HG03460 (cell line): ENCODE results near the gene GRIA4.

Experiments
- ATAC-seq: cut with Tn5 transposase; IDR thresholded peaks from one replicate; pipeline ENCODE4 v1.9.1; 2021; ENCODE audit not compliant: unreplicated experiment

Gene GRIA4

DNA sequence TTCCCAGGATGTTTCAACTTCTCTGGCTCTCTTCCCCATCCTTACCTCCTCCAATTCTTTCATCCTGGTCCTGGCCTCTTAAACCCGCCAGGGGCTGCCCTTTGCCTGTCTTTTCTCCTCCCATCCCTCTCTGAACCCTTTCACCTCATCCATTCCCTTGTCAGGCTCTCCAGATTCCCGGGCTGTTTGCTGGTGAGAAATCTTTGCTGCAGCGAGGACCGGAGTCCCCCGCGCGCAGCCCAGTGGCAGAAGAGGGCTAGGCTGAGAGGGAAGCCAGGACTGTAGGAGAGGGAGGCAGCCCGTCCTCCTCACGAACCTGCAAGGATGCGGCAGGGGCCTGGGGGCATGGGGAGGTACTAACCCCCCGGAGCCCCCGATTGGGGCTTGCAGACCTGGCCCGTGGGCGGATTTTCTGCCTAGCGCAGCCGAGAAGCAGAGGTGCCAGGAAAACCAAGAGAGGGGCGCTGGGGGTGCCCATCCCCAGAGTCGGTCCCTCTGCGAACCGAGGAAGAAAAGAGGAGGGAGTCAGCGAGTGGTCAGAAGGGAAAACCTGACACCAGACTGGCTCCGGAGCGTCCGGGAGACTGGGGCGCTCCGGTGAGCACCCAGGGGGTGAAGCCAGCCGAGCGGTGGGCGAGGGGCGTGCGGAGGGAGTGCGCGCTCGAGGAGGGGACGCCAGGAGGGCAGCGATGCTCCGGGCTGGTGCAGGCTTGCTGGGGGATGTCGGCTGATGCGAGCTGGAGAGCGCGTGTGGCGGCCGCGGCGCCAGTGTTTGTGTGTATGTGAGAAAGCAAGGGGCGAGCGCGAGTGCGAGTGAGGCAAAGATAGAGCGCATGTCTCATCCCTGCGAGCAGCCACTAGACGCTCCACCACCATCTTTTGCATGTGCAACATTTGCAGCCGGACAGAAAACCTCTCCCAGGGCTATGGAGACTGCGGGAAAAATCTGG, at the start of gene GRIA4:
TSS of gene GRIA4 (plus strand) at position 242 of the 950 bp plus-strand sequence. CDS start 925 bp downstream, outside the sequence.
- no peak for ATAC-seq

DNA sequence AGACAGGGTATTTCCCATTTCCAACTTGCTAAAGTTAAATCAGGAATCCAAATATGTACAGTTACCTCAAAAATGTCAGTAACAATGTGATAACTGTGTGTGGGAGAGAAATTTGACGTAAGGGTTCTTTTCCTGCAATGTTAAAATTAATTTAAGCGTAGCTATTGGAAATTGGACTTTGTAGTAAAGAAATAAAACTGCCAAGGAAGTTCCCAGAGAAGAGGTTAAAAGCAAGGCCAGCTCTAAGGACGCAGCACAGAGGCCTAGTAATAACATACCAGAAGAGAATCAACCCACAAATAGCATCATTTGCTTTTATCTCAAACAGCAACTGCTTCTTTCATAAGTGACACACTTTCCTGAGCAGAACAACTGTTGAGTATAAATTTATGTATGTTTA, 36.8 kb upstream of the GRIA4 start:
- no peak for ATAC-seq

DNA sequence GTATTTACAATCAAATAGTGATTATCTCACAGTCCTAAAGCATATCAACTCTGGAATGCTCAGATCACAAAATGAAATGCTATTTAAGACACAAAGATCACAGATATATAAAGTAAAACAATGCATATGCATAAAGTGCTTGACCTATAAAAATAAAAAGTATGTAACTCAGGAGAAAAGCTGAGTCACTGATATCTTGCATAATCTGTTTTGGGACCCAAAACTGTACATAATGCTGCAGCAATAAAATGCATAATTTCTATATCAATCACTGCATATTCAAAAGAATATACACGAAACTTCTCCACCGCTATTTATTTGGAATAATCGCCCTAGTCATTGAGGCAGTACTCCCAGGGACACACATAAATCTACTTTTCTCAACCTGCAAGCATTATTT, 34.9 kb upstream of the GRIA4 start:
- ATAC-seq = no peak

DNA sequence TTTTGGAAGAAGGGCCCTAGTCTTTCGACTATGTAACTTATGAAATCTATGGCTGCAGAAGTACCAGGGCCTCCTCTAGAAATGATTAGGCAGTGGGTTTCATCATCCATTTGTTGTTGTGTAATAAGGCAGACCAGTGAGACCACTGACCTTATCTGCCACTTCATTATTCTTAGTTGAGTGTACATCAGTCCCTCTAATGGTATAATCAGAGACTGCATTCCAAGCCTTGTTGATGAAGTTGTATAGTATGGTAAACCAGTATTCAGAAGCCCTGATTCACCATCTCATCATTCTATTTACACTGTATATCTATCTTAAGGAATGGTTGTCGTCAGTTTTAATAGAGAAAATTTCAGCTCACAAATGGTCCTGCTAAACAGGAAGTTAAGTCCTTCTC, 32.2 kb upstream of the GRIA4 start:
- no peak for ATAC-seq

DNA sequence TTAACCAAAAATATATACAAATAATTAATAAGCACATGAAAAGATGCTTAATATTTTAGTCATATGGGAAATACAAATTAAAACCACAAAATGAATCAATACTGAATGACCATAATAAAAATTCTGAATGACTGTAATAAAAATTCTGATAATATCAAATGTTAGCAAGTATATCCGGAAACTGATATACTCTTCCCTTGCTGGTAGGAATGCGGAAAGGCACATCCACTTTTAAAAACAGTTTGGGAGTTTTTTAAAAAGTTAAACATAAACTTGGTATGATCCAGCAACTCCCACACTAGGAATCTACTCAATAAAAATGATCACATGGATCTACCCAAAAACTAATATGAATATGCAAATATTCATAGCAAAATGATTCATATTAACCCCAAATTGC, 30.8 kb upstream of the GRIA4 start:
- no peak for ATAC-seq

DNA sequence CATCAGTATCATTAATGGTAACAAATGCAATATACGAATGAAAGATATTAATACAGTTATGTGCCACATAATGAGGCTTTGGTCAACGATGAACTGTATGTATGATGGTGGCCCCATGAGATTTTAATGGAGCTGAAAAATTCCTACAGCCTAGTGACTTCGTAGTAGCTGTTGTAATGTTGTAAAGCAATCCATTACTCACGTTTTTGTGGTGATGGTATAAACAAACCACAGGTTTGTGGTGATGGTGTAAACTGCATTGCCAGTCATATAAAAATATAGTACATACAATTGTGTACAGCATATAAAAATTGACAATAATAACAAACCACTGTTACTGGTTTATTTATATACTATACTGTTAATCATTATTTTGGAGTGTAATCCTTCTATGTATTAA, 27.4 kb upstream of the GRIA4 start:
- no peak for ATAC-seq

DNA sequence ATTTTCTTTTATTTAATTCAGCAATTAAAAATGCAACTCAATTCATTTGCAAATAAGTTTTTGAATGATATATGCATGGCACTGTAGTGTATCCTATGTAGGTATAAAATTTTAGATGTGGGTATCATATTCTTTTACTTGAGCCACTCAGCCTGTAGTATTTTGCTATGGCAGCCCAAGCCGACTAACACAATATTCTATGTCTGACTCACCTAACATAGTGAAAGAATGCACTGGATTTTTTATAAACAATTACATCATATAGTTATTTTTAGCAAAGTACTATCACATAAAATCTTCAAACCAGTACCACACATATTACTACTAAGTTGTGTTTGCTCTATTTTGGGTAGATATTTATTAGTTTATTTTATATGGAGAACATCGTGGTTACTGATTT, 21.9 kb upstream of the GRIA4 start:
- ATAC-seq = no peak

DNA sequence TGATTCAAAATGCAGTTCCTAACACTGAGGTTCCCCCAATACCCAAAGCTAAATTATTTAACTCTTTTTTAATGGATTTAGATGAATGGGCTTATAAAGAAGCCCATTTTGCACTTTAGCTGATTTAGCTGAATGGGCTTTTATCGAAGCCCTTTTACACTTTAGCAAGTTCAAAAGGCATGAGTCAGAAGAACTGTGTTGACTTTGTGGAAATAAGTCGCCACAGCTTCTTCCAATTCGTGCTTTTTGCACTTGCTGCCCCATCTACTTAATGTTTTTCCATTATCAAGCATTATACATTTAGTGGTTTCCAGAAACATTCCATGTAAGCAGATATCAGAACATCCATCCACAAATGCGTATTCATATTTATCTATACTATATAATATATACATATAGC, 20.5 kb upstream of the GRIA4 start:
- no peak for ATAC-seq

DNA sequence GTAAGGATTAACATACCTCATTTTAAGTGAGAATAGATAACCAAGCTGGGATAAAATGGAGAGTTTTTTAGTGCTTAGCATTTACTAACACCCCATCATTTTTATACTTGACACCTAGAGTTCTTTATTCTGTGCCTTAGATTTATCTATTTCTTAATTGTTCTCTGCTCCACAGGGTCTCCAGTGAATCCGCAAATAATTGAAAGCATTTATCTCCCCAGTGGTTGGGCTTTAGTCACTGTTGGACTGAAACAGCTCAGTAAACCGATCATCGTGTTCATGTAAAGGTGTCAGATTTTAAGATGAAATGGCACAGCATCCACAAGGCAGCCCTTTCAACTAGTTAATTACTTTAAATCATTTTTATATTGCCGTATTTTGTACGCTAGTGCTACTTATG, 17.8 kb upstream of the GRIA4 start:
- ATAC-seq = no peak

DNA sequence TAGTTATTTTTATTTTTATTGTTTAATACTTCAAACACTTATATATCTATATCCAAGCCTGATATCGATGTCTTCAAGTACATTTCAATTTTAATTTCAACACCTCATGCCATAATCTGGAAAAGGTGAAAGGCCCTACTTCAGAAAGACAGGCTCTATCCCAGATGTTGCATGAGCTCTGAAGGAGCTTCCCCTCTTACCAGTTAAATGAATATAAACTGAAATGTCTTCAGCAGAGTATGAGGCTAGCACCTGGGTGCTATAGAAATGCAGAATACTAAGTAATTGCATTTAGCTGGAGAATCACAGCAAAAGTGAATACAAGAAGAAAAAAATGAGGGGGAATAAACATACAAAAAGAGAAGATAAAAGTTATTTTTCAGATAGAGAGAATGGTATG, 11.5 kb upstream of the GRIA4 start:
- no peak for ATAC-seq

DNA sequence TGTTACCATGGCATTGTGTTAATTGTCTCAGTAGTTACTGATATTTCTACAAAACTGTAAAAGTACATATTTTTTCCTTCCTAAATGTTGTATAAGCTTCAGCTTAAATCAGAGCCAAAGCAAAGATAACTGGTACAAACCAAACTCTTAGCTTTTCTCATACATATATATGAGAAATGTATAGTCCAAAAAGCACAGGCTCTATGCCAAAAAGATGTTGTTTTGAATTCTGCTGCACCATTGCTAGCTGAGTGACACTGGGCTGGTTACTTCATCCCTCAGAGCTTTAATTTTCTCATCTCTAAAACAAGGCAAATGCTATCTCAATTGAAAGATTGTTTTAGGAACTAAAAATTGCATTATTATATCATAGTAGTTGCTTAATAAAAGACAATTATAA, 6.7 kb upstream of the GRIA4 start:
- ATAC-seq = no peak

DNA sequence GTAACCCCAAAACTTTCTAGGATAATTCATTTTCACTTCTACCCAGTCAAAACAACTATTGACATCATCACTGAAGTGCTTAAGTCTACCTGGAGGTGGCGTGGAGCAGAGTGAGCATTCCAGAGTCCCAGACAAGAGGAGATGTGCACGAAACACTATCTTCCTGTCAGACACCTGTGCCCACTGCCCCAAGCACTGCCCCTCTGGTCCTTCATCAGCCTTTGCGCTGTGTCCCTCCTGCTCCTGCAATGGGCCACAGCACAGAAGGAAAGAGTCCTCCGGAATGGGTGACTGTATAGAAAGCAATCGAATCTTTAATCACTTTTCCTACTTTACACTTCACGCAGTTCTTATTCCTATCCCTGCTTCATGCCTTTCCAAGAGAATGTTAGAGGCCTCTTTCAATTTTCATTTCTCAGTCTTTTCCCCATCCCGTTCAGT, 512 bp upstream of the GRIA4 start:
- peak; percentile 73 for ATAC-seq

DNA sequence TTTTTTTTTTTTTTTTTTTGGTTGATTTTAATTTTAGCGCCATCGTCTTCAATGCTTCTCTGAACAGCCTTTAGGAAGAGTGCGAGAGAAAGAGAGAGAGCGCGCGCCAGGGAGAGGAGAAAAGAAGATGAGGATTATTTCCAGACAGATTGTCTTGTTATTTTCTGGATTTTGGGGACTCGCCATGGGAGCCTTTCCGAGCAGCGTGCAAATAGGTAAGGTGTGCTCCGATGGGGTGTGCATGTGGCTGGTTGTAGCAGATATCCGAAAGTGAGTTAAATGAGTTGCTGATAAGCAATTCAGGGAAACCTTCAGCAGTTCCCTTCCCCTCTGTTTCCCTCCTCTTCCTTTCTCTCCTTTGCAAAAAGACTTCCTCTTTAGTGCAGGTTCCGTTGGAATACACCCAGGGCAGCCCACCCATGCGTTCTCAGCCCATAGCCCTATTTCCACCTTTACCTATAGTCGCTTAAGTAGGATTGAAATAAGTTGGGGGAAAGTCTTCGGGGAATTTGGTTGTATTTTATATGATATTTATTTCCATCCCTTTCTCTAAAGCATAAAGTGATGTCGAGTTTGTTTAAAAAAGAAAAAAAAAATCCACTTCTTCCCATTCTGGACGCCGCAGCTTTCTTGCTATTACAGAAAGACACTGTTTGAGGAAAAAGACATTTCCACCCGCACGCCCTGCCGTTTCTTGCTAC, 1.1 kb downstream of the GRIA4 start:
- no peak for ATAC-seq

DNA sequence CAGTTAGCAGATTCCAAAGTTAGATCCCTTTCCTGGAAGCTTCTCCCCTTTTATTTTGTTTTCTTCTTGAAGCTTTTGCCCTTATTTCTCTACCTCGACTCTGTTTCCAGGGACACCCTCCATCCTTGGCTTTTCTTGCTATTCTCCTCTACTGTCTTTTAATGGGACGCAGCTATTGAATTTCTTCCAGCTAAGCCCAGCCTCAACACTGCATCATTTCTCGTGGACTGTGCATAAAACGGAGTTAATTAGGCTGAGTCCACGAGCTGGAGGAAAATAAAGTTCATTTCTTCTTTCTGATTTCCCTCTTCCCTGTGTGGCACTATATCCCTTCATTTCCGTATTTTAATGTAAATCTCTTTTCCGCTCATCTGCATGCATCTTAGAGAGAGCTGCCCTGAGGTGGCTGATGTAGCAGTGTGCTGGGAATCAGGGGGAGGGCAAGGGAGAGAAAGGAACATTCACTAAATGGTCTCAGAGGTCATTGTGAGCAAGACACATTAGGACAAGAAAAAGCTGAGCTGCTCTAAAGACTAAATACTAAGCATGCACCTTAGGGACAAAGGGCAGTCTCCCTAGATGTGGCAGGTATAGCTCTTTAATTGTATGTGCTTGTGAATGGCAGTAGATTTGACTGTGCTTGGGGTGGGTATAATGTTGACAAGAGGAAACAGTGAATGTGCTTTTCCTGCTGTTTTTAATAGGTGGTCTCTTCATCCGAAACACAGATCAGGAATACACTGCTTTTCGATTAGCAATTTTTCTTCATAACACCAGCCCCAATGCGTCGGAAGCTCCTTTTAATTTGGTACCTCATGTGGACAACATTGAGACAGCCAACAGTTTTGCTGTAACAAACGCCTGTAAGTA, 1.9 kb downstream of the GRIA4 start:
- no peak for ATAC-seq

DNA sequence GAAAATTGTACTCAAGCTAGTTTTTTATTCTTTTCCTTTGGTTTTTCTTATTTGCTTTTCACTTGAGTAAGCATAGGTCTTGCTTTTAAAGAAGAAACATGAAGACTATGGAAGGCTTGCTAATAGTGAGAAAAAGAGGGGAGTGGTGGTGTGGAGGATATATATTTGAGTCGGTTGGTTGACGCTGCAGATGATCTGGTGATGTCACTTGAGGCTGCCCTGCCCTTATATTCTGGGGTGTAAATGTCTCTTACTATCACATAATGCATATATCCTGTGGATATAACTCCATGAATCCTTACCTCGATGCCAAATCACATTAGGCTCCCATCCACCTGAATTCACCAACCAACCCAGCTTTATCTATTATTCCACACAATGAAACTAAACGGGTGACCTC, 2.9 kb downstream of the GRIA4 start:
- ATAC-seq = no peak

DNA sequence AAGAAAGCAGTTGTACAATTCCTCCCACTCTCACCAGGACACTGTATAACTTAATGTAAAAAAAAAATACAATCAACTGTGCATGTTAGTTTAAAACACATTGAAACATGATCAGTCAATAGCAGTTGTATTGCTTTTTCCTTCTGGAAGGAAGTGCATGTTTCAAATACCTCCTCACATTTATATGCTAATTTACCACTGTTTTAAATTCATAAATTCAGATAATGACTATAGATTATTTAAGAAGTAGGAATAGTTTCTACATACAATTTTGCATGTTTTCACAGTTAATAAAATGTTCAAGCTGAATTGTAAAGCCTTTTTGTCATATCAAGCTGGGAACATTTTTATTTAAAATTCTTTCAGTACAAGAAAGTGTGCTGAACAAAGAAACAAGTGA, 3.3 kb downstream of the GRIA4 start:
- ATAC-seq = no peak

DNA sequence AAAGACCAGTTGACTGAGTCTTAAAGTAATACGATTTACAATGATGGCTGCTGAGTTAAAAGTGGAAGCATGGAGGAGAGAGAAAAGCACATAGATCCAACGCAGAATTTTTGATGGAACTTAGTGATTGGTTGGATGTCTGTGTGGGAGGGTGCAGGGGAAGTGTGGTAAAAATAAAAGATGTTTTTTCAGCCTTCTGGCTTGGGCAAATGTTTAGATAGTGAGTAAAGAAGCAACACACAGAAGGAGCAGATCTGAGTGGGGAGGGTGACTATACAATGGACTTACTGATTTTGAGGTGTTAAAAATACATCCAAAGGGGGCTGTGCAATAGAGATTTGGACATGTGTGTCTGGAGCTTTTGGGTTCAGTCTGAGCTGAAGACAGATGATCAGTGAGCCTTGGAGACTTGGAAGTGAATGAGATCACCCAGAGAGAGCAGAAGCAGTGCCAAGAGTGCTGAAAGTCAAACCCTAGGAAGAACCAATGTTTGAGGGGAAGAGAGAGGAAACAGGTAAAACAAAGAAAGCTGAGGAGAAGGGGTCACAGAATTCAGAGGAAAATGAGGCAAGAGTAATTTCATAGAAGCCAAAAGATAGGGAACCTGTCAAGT, 8.6 kb downstream of the GRIA4 start:
- ATAC-seq = no peak

DNA sequence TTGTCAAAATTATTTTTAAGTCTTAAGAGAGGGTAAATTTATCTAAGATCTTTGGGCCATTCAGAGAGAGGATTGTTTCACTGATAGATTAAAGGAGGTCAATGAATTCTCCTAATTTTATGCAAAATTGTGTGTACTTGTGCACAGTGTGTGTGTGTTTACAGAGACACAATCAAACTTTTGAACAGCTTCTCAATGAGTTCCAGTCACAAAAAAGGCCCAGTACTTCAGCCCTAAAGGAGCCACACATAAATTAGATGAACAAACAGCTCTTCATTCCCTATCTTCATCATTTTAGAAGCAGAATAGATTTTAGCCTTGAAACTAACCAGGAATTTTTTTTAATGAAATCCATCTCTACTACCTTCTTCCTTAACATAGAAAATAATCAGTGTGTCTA, 9.7 kb downstream of the GRIA4 start:
- ATAC-seq = no peak

DNA sequence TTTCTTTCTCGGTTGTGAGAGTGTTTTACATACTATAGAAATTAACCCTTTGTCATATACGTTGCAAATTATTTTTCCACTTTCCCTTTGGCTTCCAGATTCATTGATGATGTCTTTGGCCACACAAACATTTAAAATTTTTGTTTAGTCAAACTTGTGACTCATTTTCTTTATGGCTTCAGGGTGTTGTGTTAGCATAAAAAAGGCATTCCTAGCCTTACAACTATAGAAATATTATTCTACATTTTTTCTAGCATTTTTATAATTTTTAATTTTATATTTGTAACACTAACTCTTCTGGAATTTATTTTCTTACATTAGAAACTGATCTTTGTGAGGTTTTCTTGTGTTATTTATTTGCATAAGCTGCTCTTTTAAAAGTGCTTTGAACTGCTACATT, 12.1 kb downstream of the GRIA4 start:
- no peak for ATAC-seq

DNA sequence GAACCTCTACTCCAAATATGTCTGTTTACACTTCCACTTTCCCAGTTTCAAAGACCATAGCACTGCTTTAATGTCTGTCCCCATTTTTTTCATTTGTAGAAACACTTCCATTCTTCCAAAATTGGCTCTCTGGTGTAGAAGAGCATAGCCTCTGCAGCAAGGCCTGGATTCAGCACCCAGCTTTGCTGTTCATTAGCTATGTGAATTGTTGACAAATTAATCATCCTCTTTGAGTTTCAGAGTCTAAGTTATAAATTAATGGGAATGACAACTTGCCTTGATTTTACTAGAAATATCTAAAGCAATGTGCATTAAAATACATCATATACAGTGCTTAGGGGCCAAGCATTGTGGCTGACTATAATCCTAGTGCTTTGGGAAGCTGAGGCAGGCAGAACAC, 22.4 kb downstream of the GRIA4 start:
- no peak for ATAC-seq

DNA sequence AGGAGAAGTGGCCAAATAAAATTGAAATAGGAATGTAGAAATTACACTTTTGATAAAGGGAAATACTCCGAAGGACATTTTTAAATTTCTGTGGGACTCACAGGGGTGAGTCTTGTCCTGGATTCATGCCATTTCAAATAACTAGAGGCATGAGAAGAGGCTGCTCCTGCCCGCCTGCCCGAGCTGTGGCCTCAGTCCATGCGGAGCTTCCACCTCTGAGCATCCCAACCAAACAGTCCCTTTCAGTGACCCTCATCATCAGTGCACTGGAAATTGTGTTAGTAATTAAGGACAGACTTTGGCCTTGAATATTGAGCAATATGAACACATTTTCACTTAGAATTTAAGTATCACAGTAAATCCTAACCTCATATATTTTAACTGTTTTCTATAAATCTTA, 25.6 kb downstream of the GRIA4 start:
- no peak for ATAC-seq
